ENCODE measurements around the gene ARHGEF28. TPM values are rescaled to one million over a fixed set of nuclear protein-coding genes. Genes with fewer than 3 reads are reported as not detected.

ARHGEF28 gene
- total and polyA plus RNA-seq, 2 of the 13 experiments (the other 11 are each of a cell fraction or from before 2014, with no cell fraction given): 17.4 to 34.1 TPM

DNA sequence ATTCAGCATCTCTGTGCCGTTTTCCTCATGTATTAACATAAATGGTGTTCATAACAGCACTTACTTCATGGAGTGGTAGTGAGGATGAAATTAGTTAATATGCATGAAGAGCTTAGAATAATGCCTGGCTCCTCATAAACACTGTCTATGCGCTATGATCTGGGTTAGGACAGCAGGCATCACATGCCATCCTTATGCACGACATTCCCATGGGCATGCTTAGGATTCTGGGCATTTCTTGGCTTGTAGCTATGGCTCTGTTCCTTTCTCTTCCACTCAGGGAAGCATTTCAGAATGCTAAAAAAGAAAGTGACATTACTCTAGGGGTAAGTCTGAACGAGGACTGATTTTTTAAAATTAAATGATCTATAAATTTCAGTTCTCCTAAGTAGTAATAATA is 349.8 kb downstream of the ARHGEF28 start:
- Histone ChIP-seq H4K20me1 (ENCODE audit: insufficient read depth, low read length) (no peaks in the 10 kb centered on the region), H3K36me3 (replicated peaks in 1 of 2; ENCODE audit: control insufficient read depth in 1 of 2, insufficient read depth in 2 of 2, low read length in 2 of 2) (no peaks in the 10 kb centered on the region), H3K9ac (ENCODE audit: insufficient read depth, low read depth, low read length) (no peak overlapping the region), H3K4me2 (ENCODE audit: low read depth, low read length) (no peak overlapping the region), H3K4me3 (replicated peaks in 1 of 3; ENCODE audit: insufficient read depth in 1 of 3, low read depth in 2 of 3, low read length in 3 of 3) (no peak overlapping the region), H2AFZ (ENCODE audit: low read length) (no peak overlapping the region), H3K27ac (ENCODE audit: extremely low read length, insufficient read depth, low read length) (no peak overlapping the region), H3K4me1 (ENCODE audit: insufficient read depth, low read length) (peaks cover 8% of the 10 kb centered on the region), H3K27me3 (ENCODE audit: control insufficient read depth in 1 of 2, insufficient read depth in 2 of 2, low read length in 2 of 2) (peaks cover under 1 to 3% of the 10 kb centered on the region in 2 experiments; a peak in 3 of 5 replicates), H3K9me3 (ENCODE audit: low read length) (no peaks in the 10 kb centered on the region), H3K79me2 (ENCODE audit: insufficient read depth, low read length) (no peaks in the 10 kb centered on the region)
- FAIRE-seq: no peak
- BruUV-seq (replicated peaks): no TSS peak
- POLR2A ChIA-PET: no interaction called here
- intact Hi-C loops (cut with micrococcal nuclease; ENCODE audit: unreplicated experiment): no loop called here
- CTCF ChIA-PET (ENCODE audit: low intra/inter-chr PET ratio, low total read pairs): no interaction called here
- DNase-seq (ENCODE audit: low spot score): no peak
- ATAC-seq: no peak
- whole genome bisulfite sequencing (ENCODE audit: low lambda C conversion rate): 69% methylated on average over 4 of the region's 4 CpGs
- in situ Hi-C loops (cut with HindIII; ENCODE audit: extremely low pct_ligation_motif_present, low pct_unique_long_range_greater_than_20kb): no loop called here
- TF ChIP-seq ZNF883 (CRISPR knock-in tag; IDR thresholded peaks at IDR 0.05; ENCODE audit: not compliant biosample characterization) (no peak), ATM (IDR thresholded peaks at IDR 0.05; ENCODE audit: borderline replicate concordance) (no peak), U2AF2 (IDR thresholded peaks at IDR 0.05; ENCODE audit: low read depth, low read length) (no peak), NR2C2 (CRISPR knock-in tag; IDR thresholded peaks at IDR 0.05; ENCODE audit: borderline replicate concordance) (no peak), SMAD3 (CRISPR knock-in tag; IDR thresholded peaks at IDR 0.05) (no peak), ZNF333 (CRISPR knock-in tag; IDR thresholded peaks at IDR 0.05; ENCODE audit: borderline replicate concordance) (no peak), KDM5B (CRISPR knock-in tag; IDR thresholded peaks at IDR 0.05; ENCODE audit: borderline replicate concordance) (no peak), ATF7 (IDR thresholded peaks at IDR 0.05) (no peak), ATF7 (CRISPR knock-in tag; IDR thresholded peaks at IDR 0.05) (no peak), IKZF4 (CRISPR knock-in tag; IDR thresholded peaks at IDR 0.05; ENCODE audit: borderline replicate concordance, low read depth, not compliant biosample characterization) (no peak), RFX5 (IDR thresholded peaks at IDR 0.05; ENCODE audit: low read depth, low read length) (no peak), ZNF674 (CRISPR knock-in tag; IDR thresholded peaks at IDR 0.05; ENCODE audit: low read depth) (no peak), SETDB1 (CRISPR knock-in tag; IDR thresholded peaks at IDR 0.05; ENCODE audit: borderline replicate concordance) (no peak)
- TF ChIP-seq, protein P1, sequence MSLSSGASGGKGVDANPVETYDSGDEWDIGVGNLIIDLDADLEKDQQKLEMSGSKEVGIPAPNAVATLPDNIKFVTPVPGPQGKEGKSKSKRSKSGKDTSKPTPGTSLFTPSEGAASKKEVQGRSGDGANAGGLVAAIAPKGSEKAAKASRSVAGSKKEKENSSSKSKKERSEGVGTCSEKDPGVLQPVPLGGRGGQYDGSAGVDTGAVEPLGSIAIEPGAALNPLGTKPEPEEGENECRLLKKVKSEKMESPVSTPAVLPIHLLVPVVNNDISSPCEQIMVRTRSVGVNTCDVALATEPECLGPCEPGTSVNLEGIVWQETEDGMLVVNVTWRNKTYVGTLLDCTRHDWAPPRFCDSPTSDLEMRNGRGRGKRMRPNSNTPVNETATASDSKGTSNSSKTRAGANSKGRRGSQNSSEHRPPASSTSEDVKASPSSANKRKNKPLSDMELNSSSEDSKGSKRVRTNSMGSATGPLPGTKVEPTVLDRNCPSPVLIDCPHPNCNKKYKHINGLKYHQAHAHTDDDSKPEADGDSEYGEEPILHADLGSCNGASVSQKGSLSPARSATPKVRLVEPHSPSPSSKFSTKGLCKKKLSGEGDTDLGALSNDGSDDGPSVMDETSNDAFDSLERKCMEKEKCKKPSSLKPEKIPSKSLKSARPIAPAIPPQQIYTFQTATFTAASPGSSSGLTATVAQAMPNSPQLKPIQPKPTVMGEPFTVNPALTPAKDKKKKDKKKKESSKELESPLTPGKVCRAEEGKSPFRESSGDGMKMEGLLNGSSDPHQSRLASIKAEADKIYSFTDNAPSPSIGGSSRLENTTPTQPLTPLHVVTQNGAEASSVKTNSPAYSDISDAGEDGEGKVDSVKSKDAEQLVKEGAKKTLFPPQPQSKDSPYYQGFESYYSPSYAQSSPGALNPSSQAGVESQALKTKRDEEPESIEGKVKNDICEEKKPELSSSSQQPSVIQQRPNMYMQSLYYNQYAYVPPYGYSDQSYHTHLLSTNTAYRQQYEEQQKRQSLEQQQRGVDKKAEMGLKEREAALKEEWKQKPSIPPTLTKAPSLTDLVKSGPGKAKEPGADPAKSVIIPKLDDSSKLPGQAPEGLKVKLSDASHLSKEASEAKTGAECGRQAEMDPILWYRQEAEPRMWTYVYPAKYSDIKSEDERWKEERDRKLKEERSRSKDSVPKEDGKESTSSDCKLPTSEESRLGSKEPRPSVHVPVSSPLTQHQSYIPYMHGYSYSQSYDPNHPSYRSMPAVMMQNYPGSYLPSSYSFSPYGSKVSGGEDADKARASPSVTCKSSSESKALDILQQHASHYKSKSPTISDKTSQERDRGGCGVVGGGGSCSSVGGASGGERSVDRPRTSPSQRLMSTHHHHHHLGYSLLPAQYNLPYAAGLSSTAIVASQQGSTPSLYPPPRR (CRISPR knock-in tag; IDR thresholded peaks at IDR 0.05; ENCODE audit: borderline replicate concordance): no peak
- TF ChIP-seq, protein P2, sequence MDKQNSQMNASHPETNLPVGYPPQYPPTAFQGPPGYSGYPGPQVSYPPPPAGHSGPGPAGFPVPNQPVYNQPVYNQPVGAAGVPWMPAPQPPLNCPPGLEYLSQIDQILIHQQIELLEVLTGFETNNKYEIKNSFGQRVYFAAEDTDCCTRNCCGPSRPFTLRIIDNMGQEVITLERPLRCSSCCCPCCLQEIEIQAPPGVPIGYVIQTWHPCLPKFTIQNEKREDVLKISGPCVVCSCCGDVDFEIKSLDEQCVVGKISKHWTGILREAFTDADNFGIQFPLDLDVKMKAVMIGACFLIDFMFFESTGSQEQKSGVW (CRISPR knock-in tag; IDR thresholded peaks at IDR 0.05; ENCODE audit: borderline replicate concordance): no peak
- TF ChIP-seq, protein P3, sequence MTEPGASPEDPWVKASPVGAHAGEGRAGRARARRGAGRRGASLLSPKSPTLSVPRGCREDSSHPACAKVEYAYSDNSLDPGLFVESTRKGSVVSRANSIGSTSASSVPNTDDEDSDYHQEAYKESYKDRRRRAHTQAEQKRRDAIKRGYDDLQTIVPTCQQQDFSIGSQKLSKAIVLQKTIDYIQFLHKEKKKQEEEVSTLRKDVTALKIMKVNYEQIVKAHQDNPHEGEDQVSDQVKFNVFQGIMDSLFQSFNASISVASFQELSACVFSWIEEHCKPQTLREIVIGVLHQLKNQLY (CRISPR knock-in tag; IDR thresholded peaks at IDR 0.05): no peak
- TF ChIP-seq, protein P4, sequence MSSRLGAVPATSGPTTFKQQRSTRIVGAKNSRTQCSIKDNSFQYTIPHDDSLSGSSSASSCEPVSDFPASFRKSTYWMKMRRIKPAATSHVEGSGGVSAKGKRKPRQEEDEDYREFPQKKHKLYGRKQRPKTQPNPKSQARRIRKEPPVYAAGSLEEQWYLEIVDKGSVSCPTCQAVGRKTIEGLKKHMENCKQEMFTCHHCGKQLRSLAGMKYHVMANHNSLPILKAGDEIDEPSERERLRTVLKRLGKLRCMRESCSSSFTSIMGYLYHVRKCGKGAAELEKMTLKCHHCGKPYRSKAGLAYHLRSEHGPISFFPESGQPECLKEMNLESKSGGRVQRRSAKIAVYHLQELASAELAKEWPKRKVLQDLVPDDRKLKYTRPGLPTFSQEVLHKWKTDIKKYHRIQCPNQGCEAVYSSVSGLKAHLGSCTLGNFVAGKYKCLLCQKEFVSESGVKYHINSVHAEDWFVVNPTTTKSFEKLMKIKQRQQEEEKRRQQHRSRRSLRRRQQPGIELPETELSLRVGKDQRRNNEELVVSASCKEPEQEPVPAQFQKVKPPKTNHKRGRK (CRISPR knock-in tag; IDR thresholded peaks at IDR 0.05): no peak
